Mononuclear cell (primary cell): ENCODE results near the gene NUP62. TPM values are rescaled to one million over a fixed set of nuclear protein-coding genes. Genes with fewer than 3 reads are reported as not detected.
"Not testable (repeated sequence)": the region's sequence is repeated elsewhere in the genome, so short reads cannot be mapped to it uniquely, and the experiment has no call there.

ENCODE experiments used
- H3K27me3 ChIP-seq: 2 replicates; pipeline ENCODE4 v1.6.0; 2011; ENCODE audit warnings: low read length, control low read depth; ENCODE audit not compliant: insufficient read depth
- H3K4me1 ChIP-seq: 2 replicates; pipeline ENCODE4 v1.5.1; 2011; ENCODE audit warnings: mild to moderate bottlenecking, low read length, control low read depth; ENCODE audit not compliant: insufficient read depth
- H3K4me3 ChIP-seq: 2 replicates; pipeline ENCODE4 v1.5.1; 2011; ENCODE audit warnings: mild to moderate bottlenecking, low read length, moderate library complexity
- H3K9me3 ChIP-seq: 2 replicates; pipeline ENCODE4 v1.5.1; 2011; ENCODE audit warnings: low read depth, mild to moderate bottlenecking, control low read depth, low read length
- total RNA-seq: library from RNA; depleted of rRNA; stranded (reverse); fragments of >200 nt; gene quantifications from one replicate; pipeline ENCODE4 v1.2.3, GENCODE V29; 2012

NUP62 gene
- total RNA-seq, 1 donor = 21.8 TPM

GRCh38 chr19:49939721-49940481 is 10.6 kb upstream of the NUP62 start:
- Histone ChIP-seq H3K27me3 (no peaks in the 10 kb centered on the region), H3K4me3 (no peak overlapping the region), H3K4me1 (peaks cover 18% of the 10 kb centered on the region), H3K9me3 (no peaks in the 10 kb centered on the region)

GRCh38 chr19:49938662-49939061 is 9.4 kb upstream of the NUP62 start:
- Histone ChIP-seq H3K9me3 (no peaks in the 10 kb centered on the region), H3K4me1 (peaks cover 11% of the 10 kb centered on the region), H3K4me3 (no peak overlapping the region)

GRCh38 chr19:49937750-49938381 is 8.6 kb upstream of the NUP62 start:
- no peak overlapping the region for H3K4me3 ChIP-seq
- H3K4me1 ChIP-seq = peaks cover 17% of the 10 kb centered on the region
- no peaks in the 10 kb centered on the region for H3K9me3 ChIP-seq
- no peaks in the 10 kb centered on the region for H3K27me3 ChIP-seq

More at GRCh38 chr19:49938662-49939061, 9.4 kb upstream of the NUP62 start:
- no peaks in the 10 kb centered on the region for H3K27me3 ChIP-seq

GRCh38 chr19:49936549-49936948 is 7.2 kb upstream of the NUP62 start:
- Histone ChIP-seq H3K4me1 (peaks cover 20% of the 10 kb centered on the region), H3K4me3 (no peak overlapping the region), H3K9me3 (no peaks in the 10 kb centered on the region), H3K27me3 (no peaks in the 10 kb centered on the region)

GRCh38 chr19:49933643-49934042 is 4.3 kb upstream of the NUP62 start:
- no peaks in the 10 kb centered on the region for H3K27me3 ChIP-seq
- no peak overlapping the region for H3K4me3 ChIP-seq
- H3K9me3 ChIP-seq = no peaks in the 10 kb centered on the region
- peaks cover 31% of the 10 kb centered on the region for H3K4me1 ChIP-seq

- no peaks in the 10 kb centered on the region for H3K9me3 ChIP-seq
- H3K27me3 ChIP-seq = no peaks in the 10 kb centered on the region
- peaks cover 35% of the 10 kb centered on the region for H3K4me1 ChIP-seq
- no peak overlapping the region for H3K4me3 ChIP-seq
Observed at GRCh38 chr19:49932731-49933131, 3.4 kb upstream of the NUP62 start.

GRCh38 chr19:49932041-49932451 is 2.7 kb upstream of the NUP62 start:
- H3K27me3 ChIP-seq = no peaks in the 10 kb centered on the region
- peaks cover 35% of the 10 kb centered on the region for H3K4me1 ChIP-seq
- no peak overlapping the region for H3K4me3 ChIP-seq
- no peaks in the 10 kb centered on the region for H3K9me3 ChIP-seq

GRCh38 chr19:49931293-49932040 is 2.2 kb upstream of the NUP62 start:
- Histone ChIP-seq H3K27me3 (no peaks in the 10 kb centered on the region), H3K4me1 (peaks cover 41% of the 10 kb centered on the region), H3K4me3 (no peak overlapping the region), H3K9me3 (no peaks in the 10 kb centered on the region)

- Histone ChIP-seq H3K4me1 (peaks cover 48% of the 10 kb centered on the region), H3K4me3 (no peak overlapping the region), H3K27me3 (no peaks in the 10 kb centered on the region), H3K9me3 (no peaks in the 10 kb centered on the region)
Observed at GRCh38 chr19:49930483-49931011, 1.2 kb upstream of the NUP62 start.

- Histone ChIP-seq H3K9me3 (no peaks in the 10 kb centered on the region), H3K4me1 (peaks cover 48% of the 10 kb centered on the region), H3K27me3 (no peaks in the 10 kb centered on the region), H3K4me3 (peak overlapping the region; percentile 96)
Observed at GRCh38 chr19:49929611-49930482, 543 bp upstream of the NUP62 start.

GRCh38 chr19:49927526-49928264 is 1.6 kb downstream of the NUP62 start:
- no peak overlapping the region for H3K4me3 ChIP-seq
- no peaks in the 10 kb centered on the region for H3K9me3 ChIP-seq
- no peaks in the 10 kb centered on the region for H3K27me3 ChIP-seq
- peaks cover 48% of the 10 kb centered on the region for H3K4me1 ChIP-seq

GRCh38 chr19:49926515-49926914 is 2.8 kb downstream of the NUP62 start:
- peaks cover 50% of the 10 kb centered on the region for H3K4me1 ChIP-seq
- no peaks in the 10 kb centered on the region for H3K27me3 ChIP-seq
- H3K9me3 ChIP-seq = no peaks in the 10 kb centered on the region
- no peak overlapping the region for H3K4me3 ChIP-seq

- H3K9me3 ChIP-seq = no peaks in the 10 kb centered on the region
- H3K4me3 ChIP-seq = no peak overlapping the region
- H3K4me1 ChIP-seq = peaks cover 47% of the 10 kb centered on the region
- no peaks in the 10 kb centered on the region for H3K27me3 ChIP-seq
Observed at GRCh38 chr19:49925486-49925885, 3.8 kb downstream of the NUP62 start.

- not testable (repeated sequence) for H3K9me3 ChIP-seq, H3K4me3 ChIP-seq, H3K27me3 ChIP-seq
- H3K4me1 ChIP-seq = peaks cover 42% of the 10 kb centered on the region
Observed at GRCh38 chr19:49924881-49925210, 4.5 kb downstream of the NUP62 start.
